HT1080 (cell line): ENCODE measurements around the gene FN3K. TPM values are rescaled to one million over a fixed set of nuclear protein-coding genes. Genes with fewer than 3 reads are reported as not detected.

Source experiments
- DNase-seq: peaks from one replicate; pipeline ENCODE4 v3.0.0-alpha.2; 2015; ENCODE audit warnings: low read depth
- total RNA-seq: library from RNA; depleted of rRNA; stranded (reverse); fragments of >200 nt; shearing (Covaris generic); gene quantifications from 2 replicates; pipeline ENCODE4 v1.2.3, GENCODE V29; 2014; rRNA removed

The FN3K gene
- total RNA-seq, 1 experiment from 2014 or later: not detected

- DNase-seq: no peak
Observed at GRCh38 chr17:82793974-82794630, 58.7 kb downstream of the FN3K start.

GRCh38 chr17:82794781-82795482 lies 59.5 kb downstream of the FN3K start:
- no peak for DNase-seq

GRCh38 chr17:82795615-82796014 lies 60.2 kb downstream of the FN3K start:
- DNase-seq: no peak

GRCh38 chr17:82797061-82797460 lies 61.6 kb downstream of the FN3K start:
- no peak for DNase-seq

GRCh38 chr17:82798752-82799151 lies 63.3 kb downstream of the FN3K start:
- DNase-seq: no peak

- no peak for DNase-seq
Observed at GRCh38 chr17:82799591-82799990, 64.2 kb downstream of the FN3K start.

Other genes starting within 250 kb of the FN3K start
- 35.0 and 47.8 TPM in 2 replicates for gene FOXK2, start 215.9 kb upstream of the FN3K start, total RNA-seq
- 89.2 and 102 TPM in 2 replicates for gene WDR45B, start 87.2 kb upstream of the FN3K start, total RNA-seq
- gene RAB40B, start 36.9 kb upstream of the FN3K start, total RNA-seq: 5.8 and 6.1 TPM in 2 replicates
- gene FN3KRP, start 18.9 kb upstream of the FN3K start, total RNA-seq: 22.6 and 32.0 TPM in 2 replicates
- gene TBCD, start 16.4 kb downstream of the FN3K start, total RNA-seq: 17.4 and 23.0 TPM in 2 replicates
- not detected in 2 replicates for gene ZNF750, start 104.4 kb downstream of the FN3K start, total RNA-seq